Smooth muscle cell (in vitro differentiated cells): ENCODE data around the gene PPIL1. TPM values are rescaled to one million over a fixed set of nuclear protein-coding genes. Genes with fewer than 3 reads are reported as not detected.

Experiments used
- DNase-seq: peaks from one replicate; lab custom pipeline; 2025; ENCODE audit not compliant: unreplicated experiment; lab: John Stamatoyannopoulos, UW
- H2AFZ ChIP-seq: fragments of 200-600 bp; sonication (generic); 2 replicates; pipeline ENCODE4 v1.6.0; 2016; ENCODE audit warnings: antibody characterized with exemption, low read depth, mild to moderate bottlenecking
- H3F3A ChIP-seq: fragments of 200-600 bp; sonication (generic); 2 replicates; pipeline ENCODE4 v1.6.0; 2017; ENCODE audit warnings: antibody characterized with exemption, low read depth
- H3K27ac ChIP-seq: fragments of 200-600 bp; sonication (generic); 2 replicates; pipeline ENCODE4 v1.5.1; 2016; ENCODE audit warnings: low read depth, mild to moderate bottlenecking
- H3K27me3 ChIP-seq: fragments of 200-600 bp; sonication (generic); 2 replicates; pipeline ENCODE4 v1.6.1; 2016; ENCODE audit warnings: low read depth, mild to moderate bottlenecking
- H3K36me3 ChIP-seq: fragments of 200-600 bp; sonication (generic); 2 replicates; pipeline ENCODE4 v1.5.1; 2016; ENCODE audit warnings: low read depth
- H3K4me1 ChIP-seq: fragments of 200-600 bp; sonication (generic); 2 replicates; pipeline ENCODE4 v1.5.1; 2016; ENCODE audit warnings: low read depth
- H3K4me2 ChIP-seq: fragments of 200-600 bp; sonication (generic); 2 replicates; pipeline ENCODE4 v1.6.0; 2016; ENCODE audit warnings: mild to moderate bottlenecking
- H3K4me3 ChIP-seq: fragments of 200-600 bp; sonication (generic); 2 replicates; pipeline ENCODE4 v1.5.1; 2016; ENCODE audit warnings: mild to moderate bottlenecking
- H3K79me2 ChIP-seq: fragments of 200-600 bp; sonication (generic); 2 replicates; pipeline ENCODE4 v1.6.0; 2016; ENCODE audit warnings: low read depth, mild to moderate bottlenecking
- H3K9ac ChIP-seq: fragments of 200-600 bp; sonication (generic); 2 replicates; pipeline ENCODE4 v1.6.0; 2016; ENCODE audit warnings: low read depth
- H3K9me3 ChIP-seq: fragments of 200-600 bp; sonication (generic); replicated peaks from 2 replicates; pipeline ENCODE4 v1.5.1; 2016; ENCODE audit warnings: low read depth
- H4K20me1 ChIP-seq: fragments of 200-600 bp; sonication (generic); 2 replicates; pipeline ENCODE4 v1.6.0; 2016; ENCODE audit warnings: low read depth
- WGBS: methylation state at CpG from one replicate; pipeline ENCODE4 v1.1.7; 2016; ENCODE audit warnings: low lambda C conversion rate; 5-methylcytosine and 5-hydroxymethylcytosine counted together
- polyA plus RNA-seq: library from polyadenylated mRNA; unstranded; fragments of >200 nt; fragmentation: Nextera tagmentation; extraction: Ambion mirVana; gene quantifications from 2 replicates; pipeline ENCODE4 v1.2.1, GENCODE V29; 2016
- total RNA-seq: library from RNA; depleted of rRNA; stranded (reverse); fragments of >200 nt; gene quantifications from 2 replicates; pipeline ENCODE4 v1.2.3, GENCODE V29; 2014
- TF ChIP-seq, protein P1 (sequence below): fragments of 200-600 bp; sonication (generic); IDR thresholded peaks from 2 replicates; pipeline ENCODE4 v1.5.1; 2017; ENCODE audit warnings: borderline replicate concordance, mild to moderate bottlenecking, antibody characterized with exemption; ENCODE audit not compliant: insufficient read depth, poor library complexity, severe bottlenecking

The PPIL1 gene
- total and polyA plus RNA-seq, 2 experiments from 2014 or later = 45.4 to 49.3 TPM

DNA sequence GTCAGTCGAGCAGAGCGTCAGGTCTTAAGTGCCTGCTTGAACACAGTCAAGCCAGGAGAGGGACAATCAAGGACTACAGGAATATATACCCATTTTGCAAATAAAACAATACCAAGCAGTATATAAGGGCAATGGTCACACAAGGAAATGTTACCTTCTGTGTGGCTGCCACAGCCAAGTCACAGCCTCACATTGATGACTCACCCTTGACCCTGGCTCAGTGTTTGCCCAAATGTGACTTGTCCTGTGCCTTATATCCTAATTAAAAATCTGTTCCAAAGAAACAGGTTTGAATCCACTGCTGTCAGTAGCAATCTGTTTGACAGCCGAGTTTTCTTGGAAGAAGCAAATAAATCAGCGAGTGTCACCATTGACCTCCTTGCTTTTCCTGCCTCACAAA, 45.4 kb upstream of the PPIL1 start:
- peaks cover 30% of the 10 kb centered on the region for H3K4me1 ChIP-seq
- H4K20me1 ChIP-seq = no peaks in the 10 kb centered on the region
- WGBS = 96% methylated on average over 4 of the region's 4 CpGs
- H3K9ac ChIP-seq = no peak overlapping the region
- no peaks in the 10 kb centered on the region for H3K9me3 ChIP-seq
- peak overlapping the region; percentile 87 for H3K27ac ChIP-seq
- H3K27me3 ChIP-seq = no peaks in the 10 kb centered on the region
- no peak for DNase-seq
- no peak overlapping the region for H3K4me3 ChIP-seq
- H3K79me2 ChIP-seq = no peaks in the 10 kb centered on the region
- H3K36me3 ChIP-seq = no peaks in the 10 kb centered on the region
- no peak overlapping the region for H3K4me2 ChIP-seq
- H2AFZ ChIP-seq = no peak overlapping the region
- H3F3A ChIP-seq = peaks cover 12% of the 10 kb centered on the region
- TF ChIP-seq, protein P1, sequence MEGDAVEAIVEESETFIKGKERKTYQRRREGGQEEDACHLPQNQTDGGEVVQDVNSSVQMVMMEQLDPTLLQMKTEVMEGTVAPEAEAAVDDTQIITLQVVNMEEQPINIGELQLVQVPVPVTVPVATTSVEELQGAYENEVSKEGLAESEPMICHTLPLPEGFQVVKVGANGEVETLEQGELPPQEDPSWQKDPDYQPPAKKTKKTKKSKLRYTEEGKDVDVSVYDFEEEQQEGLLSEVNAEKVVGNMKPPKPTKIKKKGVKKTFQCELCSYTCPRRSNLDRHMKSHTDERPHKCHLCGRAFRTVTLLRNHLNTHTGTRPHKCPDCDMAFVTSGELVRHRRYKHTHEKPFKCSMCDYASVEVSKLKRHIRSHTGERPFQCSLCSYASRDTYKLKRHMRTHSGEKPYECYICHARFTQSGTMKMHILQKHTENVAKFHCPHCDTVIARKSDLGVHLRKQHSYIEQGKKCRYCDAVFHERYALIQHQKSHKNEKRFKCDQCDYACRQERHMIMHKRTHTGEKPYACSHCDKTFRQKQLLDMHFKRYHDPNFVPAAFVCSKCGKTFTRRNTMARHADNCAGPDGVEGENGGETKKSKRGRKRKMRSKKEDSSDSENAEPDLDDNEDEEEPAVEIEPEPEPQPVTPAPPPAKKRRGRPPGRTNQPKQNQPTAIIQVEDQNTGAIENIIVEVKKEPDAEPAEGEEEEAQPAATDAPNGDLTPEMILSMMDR = no peak

DNA sequence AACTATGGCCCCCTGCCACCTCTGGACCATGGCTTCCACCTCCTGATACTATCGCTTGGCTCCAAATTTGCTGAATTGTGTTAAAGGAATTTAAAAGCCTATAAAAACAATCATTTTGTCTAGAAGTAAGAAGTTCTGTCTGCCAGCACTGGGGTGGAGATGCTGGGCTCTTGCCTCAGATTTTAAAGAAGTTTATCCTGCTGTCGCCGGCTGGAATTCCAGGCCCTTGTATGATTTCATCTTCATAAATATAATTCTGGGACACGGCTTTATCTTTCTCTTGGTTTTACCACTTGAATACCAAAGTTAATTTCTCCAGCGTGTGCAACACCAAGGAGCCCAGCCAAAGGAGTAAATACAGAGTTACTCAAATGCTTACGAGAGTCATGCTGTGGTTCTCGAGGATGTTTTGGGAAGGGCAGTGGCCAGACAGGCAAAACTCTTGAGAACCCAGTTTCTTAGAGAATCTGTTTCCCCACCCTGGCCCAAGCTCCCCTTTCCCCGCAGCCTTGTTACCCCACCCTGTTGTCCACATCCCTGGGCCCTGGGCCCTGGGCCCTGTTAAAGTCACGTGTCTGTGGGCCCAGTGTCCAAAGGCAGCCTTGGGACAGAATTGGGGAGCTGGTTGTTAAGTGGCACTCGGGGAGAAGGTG, 43.1 kb upstream of the PPIL1 start:
- Histone ChIP-seq H3K9ac (peak overlapping the region; percentile 25), H3K36me3 (no peaks in the 10 kb centered on the region), H3K4me2 (peak overlapping the region; percentile 66), H3K9me3 (no peaks in the 10 kb centered on the region), H3K27me3 (no peaks in the 10 kb centered on the region), H3F3A (peaks cover 20% of the 10 kb centered on the region), H3K4me1 (peaks cover 23% of the 10 kb centered on the region), H3K4me3 (no peak overlapping the region), H2AFZ (no peak overlapping the region), H3K27ac (peak overlapping the region; percentile 87), H4K20me1 (peaks cover 14% of the 10 kb centered on the region), H3K79me2 (no peaks in the 10 kb centered on the region)
- TF ChIP-seq, protein P1 = no peak
- WGBS = 48% methylated on average over 9 of the region's 10 CpGs
- no peak for DNase-seq

DNA sequence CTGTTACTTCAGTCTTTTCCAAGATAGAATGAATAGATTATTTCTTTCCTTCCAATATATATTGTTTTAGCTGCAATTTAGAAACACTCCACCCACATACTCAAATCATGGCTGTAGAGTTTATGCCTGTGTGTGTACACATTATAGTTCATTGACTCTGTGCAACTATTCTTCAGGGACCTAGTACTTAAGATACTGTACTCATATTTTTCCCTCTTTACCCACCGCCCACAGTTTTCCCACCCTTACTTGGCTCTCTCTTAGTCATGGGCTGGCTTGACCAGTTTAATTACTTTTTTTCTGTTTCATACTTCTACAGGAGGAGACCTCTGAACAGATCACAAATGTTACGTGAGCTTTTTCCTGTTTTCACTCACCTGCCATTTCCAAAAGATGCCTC, 41.5 kb upstream of the PPIL1 start:
- no peak overlapping the region for H3K4me3 ChIP-seq
- no peaks in the 10 kb centered on the region for H3K27me3 ChIP-seq
- H3K4me2 ChIP-seq = peak overlapping the region; percentile 57
- peaks cover 23% of the 10 kb centered on the region for H3K4me1 ChIP-seq
- TF ChIP-seq, protein P1 = no peak
- no peak overlapping the region for H2AFZ ChIP-seq
- no peaks in the 10 kb centered on the region for H3K9me3 ChIP-seq
- H3K36me3 ChIP-seq = no peaks in the 10 kb centered on the region
- no peaks in the 10 kb centered on the region for H3K79me2 ChIP-seq
- DNase-seq = no peak
- peak overlapping the region; percentile 87 for H3K27ac ChIP-seq
- peak overlapping the region; percentile 19 for H3K9ac ChIP-seq
- 60% methylated on average over 2 of the region's 2 CpGs for WGBS
- peaks cover 19% of the 10 kb centered on the region for H4K20me1 ChIP-seq
- peaks cover 26% of the 10 kb centered on the region for H3F3A ChIP-seq

DNA sequence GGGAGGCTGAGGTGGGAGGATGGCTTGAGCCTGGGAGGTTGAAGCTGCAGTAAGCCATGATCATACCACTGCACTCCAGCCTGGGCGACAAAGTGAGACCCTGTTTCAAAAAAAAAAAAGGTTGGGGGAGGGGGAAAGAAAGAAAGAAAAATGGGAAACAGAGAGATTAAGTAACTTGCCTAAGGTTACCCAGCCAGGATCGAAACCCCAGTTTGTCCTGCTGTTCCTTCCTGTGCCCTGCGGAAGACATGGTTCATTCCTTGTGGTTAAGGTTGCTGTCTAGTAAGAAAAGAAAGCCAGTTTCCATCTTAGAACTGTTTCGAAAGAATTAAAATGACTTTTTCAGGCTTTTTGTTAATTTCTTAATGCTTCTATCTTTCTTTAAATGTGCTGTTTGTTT, 41.0 kb upstream of the PPIL1 start:
- Histone ChIP-seq H3K9ac (no peak overlapping the region), H3K4me1 (peaks cover 23% of the 10 kb centered on the region), H3K4me3 (no peak overlapping the region), H3K4me2 (peak overlapping the region; percentile 57), H3K27ac (peak overlapping the region; percentile 87), H3K27me3 (no peaks in the 10 kb centered on the region), H3K9me3 (no peaks in the 10 kb centered on the region), H2AFZ (no peak overlapping the region), H3F3A (peaks cover 30% of the 10 kb centered on the region), H3K36me3 (no peaks in the 10 kb centered on the region), H3K79me2 (no peaks in the 10 kb centered on the region), H4K20me1 (peaks cover 23% of the 10 kb centered on the region)
- no peak for DNase-seq
- 90% methylated on average over 4 of the region's 4 CpGs for WGBS
- TF ChIP-seq, protein P1 = no peak
